Ishikawa (cell line): Measurements from ENCODE around the gene NHLRC3.

Experiments
- MAX ChIP-seq: IDR thresholded peaks from 2 replicates; pipeline ENCODE4 v1.6.1; 2012
- REST ChIP-seq: IDR thresholded peaks from 2 replicates; pipeline ENCODE4 v1.6.1; 2012; ENCODE audit warnings: low read depth, mild to moderate bottlenecking
- TEAD4 ChIP-seq: IDR thresholded peaks from 2 replicates; pipeline ENCODE4 v1.6.1; 2012

GRCh38 chr13:39054112-39054511 lies 15.9 kb downstream of the NHLRC3 start:
- TF ChIP-seq TEAD4: no peak
- TF ChIP-seq MAX: no peak
- no peak for TF ChIP-seq REST
